ENCODE measurements around the gene RASA3. TPM values are rescaled to one million over a fixed set of nuclear protein-coding genes. Genes with fewer than 3 reads are reported as not detected.

RASA3 gene
- total RNA-seq, 4 donors from 2014 or later, result 29.5 to 38.1 (median 34.6) TPM

DNA sequence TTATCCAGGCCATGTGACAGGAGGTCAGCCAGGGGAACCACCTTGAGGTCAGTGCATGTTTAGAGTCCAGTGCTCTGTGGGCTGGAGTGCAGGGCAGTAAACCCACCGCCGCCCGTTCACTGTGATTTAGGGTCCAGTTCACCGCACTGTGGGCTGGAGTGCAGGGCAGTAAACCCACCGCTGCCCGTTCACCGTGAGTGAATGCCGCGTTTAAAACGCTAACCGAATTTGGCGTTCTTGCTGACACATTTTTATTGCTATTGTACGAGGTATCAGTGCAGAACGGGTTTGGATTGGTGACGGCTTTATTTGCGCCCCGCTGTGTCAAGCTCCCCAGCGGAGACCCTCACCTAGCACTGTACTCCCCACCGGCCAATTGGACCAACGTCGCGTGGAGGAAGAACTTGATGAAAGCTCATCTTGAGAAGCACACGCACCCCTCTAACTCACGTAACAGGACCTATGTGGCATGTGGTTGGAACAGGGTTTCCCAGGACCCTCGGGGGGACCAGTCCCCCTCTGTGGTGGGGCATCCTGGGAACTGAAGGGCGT, 186.5 kb downstream of the RASA3 start:
- intact Hi-C loops (cut with DNase I), result loop anchor here (5.0 kb wide), 1 partner anchor 324 kb away; no protein-coding TSS in a partner anchor
- WGBS, result 89% methylated on average over 23 of the region's 26 CpGs
- H3K36me3 ChIP-seq, result no peaks in the 10 kb centered on the region

GRCh38 chr13:113943821-113944565, 188.4 kb downstream of the RASA3 start:
- no peak overlapping the region for H3K4me3 ChIP-seq
- intact Hi-C loops (cut with DNase I), result no loop called here
- TF ChIP-seq POLR2AphosphoS5 (IDR thresholded peaks at IDR 0.05), result no peak
- no peak for TF ChIP-seq CTCF (IDR thresholded peaks at IDR 0.05)
- TF ChIP-seq POLR2A (IDR thresholded peaks at IDR 0.05; ENCODE audit: low read depth), result no peak
- no peak for DNase-seq (ENCODE audit: extremely low spot score)
- WGBS, result 91% methylated on average over 16 of the region's 19 CpGs
- H3K9me3 ChIP-seq, result no peaks in the 10 kb centered on the region
- peaks cover 0 to 22% (median 17%) of the 10 kb centered on the region in 4 donors for H3K4me1 ChIP-seq
- no peaks in the 10 kb centered on the region for H3K36me3 ChIP-seq
- peaks cover 0 to 3% (median 0%) of the 10 kb centered on the region in 4 donors for H3K27me3 ChIP-seq
- no peak overlapping the region for H3K27ac ChIP-seq (replicated peaks in 1 of 4)

More for the DNA sequence above, 186.5 kb downstream of the RASA3 start:
- H3K27ac ChIP-seq (replicated peaks in 1 of 4), result no peak overlapping the region
- peaks cover 2 to 22% (median 16%) of the 10 kb centered on the region in 4 donors for H3K4me1 ChIP-seq
- no peak for DNase-seq (ENCODE audit: extremely low spot score)
- no peak overlapping the region for H3K4me3 ChIP-seq
- H3K27me3 ChIP-seq, result no peaks in the 10 kb centered on the region
- H3K9me3 ChIP-seq, result no peaks in the 10 kb centered on the region
- TF ChIP-seq EP300 (IDR thresholded peaks at IDR 0.05) (no peak), CTCF (IDR thresholded peaks at IDR 0.05) (no peak), POLR2AphosphoS5 (IDR thresholded peaks at IDR 0.05) (no peak), POLR2A (IDR thresholded peaks at IDR 0.05; ENCODE audit: low read depth) (no peak)

DNA sequence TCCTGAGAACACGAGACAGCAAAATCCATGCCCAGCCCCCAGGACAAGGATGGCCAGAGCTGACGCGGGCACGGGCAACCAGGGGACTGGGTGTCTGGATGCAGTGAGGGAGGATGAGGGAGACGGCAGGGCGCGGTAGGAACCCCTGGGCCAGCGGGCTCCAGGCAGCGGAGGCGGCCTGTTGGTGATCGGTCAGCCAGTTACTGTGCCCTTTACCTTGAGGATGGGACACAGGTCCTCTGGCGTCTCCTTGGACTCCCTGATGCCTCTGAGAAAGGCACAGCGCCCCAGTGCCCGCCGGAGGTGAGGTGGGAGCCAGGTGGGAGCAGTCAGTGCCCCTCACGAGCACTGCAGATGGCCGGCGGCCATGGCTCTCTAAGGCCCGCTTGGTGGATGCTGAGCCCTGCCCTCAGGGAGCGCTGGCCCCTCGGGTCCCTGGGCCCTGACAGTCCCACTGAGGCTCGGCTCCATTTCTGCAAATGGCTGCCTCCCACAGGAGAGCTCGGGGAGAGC, 189.8 kb downstream of the RASA3 start:
- Histone ChIP-seq H3K9me3 (no peaks in the 10 kb centered on the region), H3K4me3 (no peak overlapping the region), H3K27me3 (peaks cover 0 to 4% (median 0%) of the 10 kb centered on the region in 4 donors), H3K4me1 (peaks cover 0 to 33% (median 31%) of the 10 kb centered on the region in 4 donors), H3K27ac (replicated peaks in 1 of 4) (no peak overlapping the region), H3K36me3 (no peaks in the 10 kb centered on the region)
- intact Hi-C loops (cut with DNase I), result no loop called here
- TF ChIP-seq POLR2A (IDR thresholded peaks at IDR 0.05; ENCODE audit: low read depth), result no peak
- TF ChIP-seq CTCF (IDR thresholded peaks at IDR 0.05), result no peak
- TF ChIP-seq POLR2AphosphoS5 (IDR thresholded peaks at IDR 0.05), result no peak
- no peak for TF ChIP-seq EP300 (IDR thresholded peaks at IDR 0.05)
- 97% methylated on average over 13 of the region's 23 CpGs for WGBS
- DNase-seq (ENCODE audit: extremely low spot score), result no peak

- Histone ChIP-seq H3K9me3 (no peaks in the 10 kb centered on the region), H3K4me3 (no peak overlapping the region), H3K36me3 (no peaks in the 10 kb centered on the region), H3K27ac (replicated peaks in 1 of 4) (no peak overlapping the region), H3K4me1 (peaks cover 0 to 33% (median 30%) of the 10 kb centered on the region in 4 donors), H3K27me3 (peaks cover 0 to 4% (median 0%) of the 10 kb centered on the region in 4 donors)
- TF ChIP-seq EP300 (IDR thresholded peaks at IDR 0.05) (no peak), CTCF (IDR thresholded peaks at IDR 0.05) (no peak), POLR2A (IDR thresholded peaks at IDR 0.05; ENCODE audit: low read depth) (no peak), POLR2AphosphoS5 (IDR thresholded peaks at IDR 0.05) (no peak)
- DNase-seq (ENCODE audit: extremely low spot score), result no peak
- intact Hi-C loops (cut with DNase I), result no loop called here
- 89% methylated on average over 15 of the region's 16 CpGs for WGBS
Observed at GRCh38 chr13:113941571-113942191, 190.7 kb downstream of the RASA3 start.

Measured in esophagus muscularis mucosa (tissue), 4 donors.